Smooth muscle cell (in vitro differentiated cells): Measurements from ENCODE around the gene NETO1. TPM values are rescaled to one million over a fixed set of nuclear protein-coding genes. Genes with fewer than 3 reads are reported as not detected.

ENCODE experiments used
- DNase-seq: peaks from one replicate; lab custom pipeline; 2025; ENCODE audit not compliant: unreplicated experiment; lab: John Stamatoyannopoulos, UW
- H2AFZ ChIP-seq: fragments of 200-600 bp; sonication (generic); 2 replicates; pipeline ENCODE4 v1.6.0; 2016; ENCODE audit warnings: antibody characterized with exemption, low read depth, mild to moderate bottlenecking
- H3F3A ChIP-seq: fragments of 200-600 bp; sonication (generic); 2 replicates; pipeline ENCODE4 v1.6.0; 2017; ENCODE audit warnings: antibody characterized with exemption, low read depth
- H3K27ac ChIP-seq: fragments of 200-600 bp; sonication (generic); 2 replicates; pipeline ENCODE4 v1.5.1; 2016; ENCODE audit warnings: low read depth, mild to moderate bottlenecking
- H3K27me3 ChIP-seq: fragments of 200-600 bp; sonication (generic); 2 replicates; pipeline ENCODE4 v1.6.1; 2016; ENCODE audit warnings: low read depth, mild to moderate bottlenecking
- H3K36me3 ChIP-seq: fragments of 200-600 bp; sonication (generic); 2 replicates; pipeline ENCODE4 v1.5.1; 2016; ENCODE audit warnings: low read depth
- H3K4me1 ChIP-seq: fragments of 200-600 bp; sonication (generic); 2 replicates; pipeline ENCODE4 v1.5.1; 2016; ENCODE audit warnings: low read depth
- H3K4me2 ChIP-seq: fragments of 200-600 bp; sonication (generic); 2 replicates; pipeline ENCODE4 v1.6.0; 2016; ENCODE audit warnings: mild to moderate bottlenecking
- H3K4me3 ChIP-seq: fragments of 200-600 bp; sonication (generic); 2 replicates; pipeline ENCODE4 v1.5.1; 2016; ENCODE audit warnings: mild to moderate bottlenecking
- H3K79me2 ChIP-seq: fragments of 200-600 bp; sonication (generic); 2 replicates; pipeline ENCODE4 v1.6.0; 2016; ENCODE audit warnings: low read depth, mild to moderate bottlenecking
- H3K9ac ChIP-seq: fragments of 200-600 bp; sonication (generic); 2 replicates; pipeline ENCODE4 v1.6.0; 2016; ENCODE audit warnings: low read depth
- H3K9me3 ChIP-seq: fragments of 200-600 bp; sonication (generic); replicated peaks from 2 replicates; pipeline ENCODE4 v1.5.1; 2016; ENCODE audit warnings: low read depth
- H4K20me1 ChIP-seq: fragments of 200-600 bp; sonication (generic); 2 replicates; pipeline ENCODE4 v1.6.0; 2016; ENCODE audit warnings: low read depth
- CTCF ChIP-seq: fragments of 200-600 bp; sonication (generic); IDR thresholded peaks from 2 replicates; pipeline ENCODE4 v1.5.1; 2017; ENCODE audit warnings: borderline replicate concordance, mild to moderate bottlenecking, antibody characterized with exemption; ENCODE audit not compliant: insufficient read depth, poor library complexity, severe bottlenecking
- WGBS: methylation state at CpG from one replicate; pipeline ENCODE4 v1.1.7; 2016; ENCODE audit warnings: low lambda C conversion rate; 5-methylcytosine and 5-hydroxymethylcytosine counted together
- polyA plus RNA-seq: library from polyadenylated mRNA; unstranded; fragments of >200 nt; fragmentation: Nextera tagmentation; extraction: Ambion mirVana; gene quantifications from 2 replicates; pipeline ENCODE4 v1.2.1, GENCODE V29; 2016
- total RNA-seq: library from RNA; depleted of rRNA; stranded (reverse); fragments of >200 nt; gene quantifications from 2 replicates; pipeline ENCODE4 v1.2.3, GENCODE V29; 2014

The NETO1 gene
- total and polyA plus RNA-seq, 2 experiments from 2014 or later: 0.04 to 0.53 TPM

- 61% methylated on average over 4 of the region's 4 CpGs for WGBS
- no peak for TF ChIP-seq CTCF
- Histone ChIP-seq H3F3A (no peaks in the 10 kb centered on the region), H3K36me3 (no peaks in the 10 kb centered on the region), H3K27me3 (no peaks in the 10 kb centered on the region), H3K79me2 (no peaks in the 10 kb centered on the region), H3K4me3 (no peak overlapping the region), H3K27ac (no peak overlapping the region), H3K9me3 (no peaks in the 10 kb centered on the region), H3K4me1 (no peaks in the 10 kb centered on the region), H2AFZ (no peak overlapping the region), H4K20me1 (no peaks in the 10 kb centered on the region), H3K9ac (no peak overlapping the region), H3K4me2 (no peak overlapping the region)
- DNase-seq: no peak
Observed at GRCh38 chr18:72840109-72840508, 27.7 kb downstream of the NETO1 start.

- WGBS: 91% methylated on average over 3 of the region's 3 CpGs
- H3K4me1 ChIP-seq: no peaks in the 10 kb centered on the region
- no peaks in the 10 kb centered on the region for H3K9me3 ChIP-seq
- no peaks in the 10 kb centered on the region for H3K27me3 ChIP-seq
- H3K9ac ChIP-seq: no peak overlapping the region
- no peaks in the 10 kb centered on the region for H3F3A ChIP-seq
- no peaks in the 10 kb centered on the region for H3K36me3 ChIP-seq
- H3K4me2 ChIP-seq: no peak overlapping the region
- no peaks in the 10 kb centered on the region for H3K79me2 ChIP-seq
- DNase-seq: no peak
- no peak for TF ChIP-seq CTCF
- no peak overlapping the region for H3K27ac ChIP-seq
- H4K20me1 ChIP-seq: no peaks in the 10 kb centered on the region
- no peak overlapping the region for H2AFZ ChIP-seq
- no peak overlapping the region for H3K4me3 ChIP-seq
Observed at GRCh38 chr18:72834731-72835130, 33.1 kb downstream of the NETO1 start.

GRCh38 chr18:72833471-72833870, 34.3 kb downstream of the NETO1 start:
- no peaks in the 10 kb centered on the region for H3K79me2 ChIP-seq
- H3K27me3 ChIP-seq: no peaks in the 10 kb centered on the region
- no peaks in the 10 kb centered on the region for H3K4me1 ChIP-seq
- H3K36me3 ChIP-seq: no peaks in the 10 kb centered on the region
- no peak for TF ChIP-seq CTCF
- no peak overlapping the region for H3K4me2 ChIP-seq
- no peaks in the 10 kb centered on the region for H3F3A ChIP-seq
- DNase-seq: no peak
- no peaks in the 10 kb centered on the region for H3K9me3 ChIP-seq
- WGBS: 83% methylated on average over 7 of the region's 7 CpGs
- H3K4me3 ChIP-seq: no peak overlapping the region
- H3K9ac ChIP-seq: no peak overlapping the region
- no peak overlapping the region for H3K27ac ChIP-seq
- H4K20me1 ChIP-seq: no peaks in the 10 kb centered on the region
- no peak overlapping the region for H2AFZ ChIP-seq

- H3K9ac ChIP-seq: no peak overlapping the region
- no peak for TF ChIP-seq CTCF
- no peaks in the 10 kb centered on the region for H4K20me1 ChIP-seq
- H3K27ac ChIP-seq: no peak overlapping the region
- no peaks in the 10 kb centered on the region for H3K9me3 ChIP-seq
- no peaks in the 10 kb centered on the region for H3F3A ChIP-seq
- 51% methylated on average over 10 of the region's 10 CpGs for WGBS
- DNase-seq: peak; percentile 1
- no peaks in the 10 kb centered on the region for H3K79me2 ChIP-seq
- no peak overlapping the region for H2AFZ ChIP-seq
- H3K4me1 ChIP-seq: no peaks in the 10 kb centered on the region
- no peak overlapping the region for H3K4me2 ChIP-seq
- no peak overlapping the region for H3K4me3 ChIP-seq
- no peaks in the 10 kb centered on the region for H3K27me3 ChIP-seq
- no peaks in the 10 kb centered on the region for H3K36me3 ChIP-seq
Observed at GRCh38 chr18:72830109-72830508, 37.7 kb downstream of the NETO1 start.
